H1 (cell line): ENCODE results near the gene PHLPP2. TPM values are rescaled to one million over a fixed set of nuclear protein-coding genes. Genes with fewer than 3 reads are reported as not detected.

Source experiments
- ASH2L ChIP-seq: fragments of 200-600, 300-600 bp; sonication (generic); IDR thresholded peaks from one replicate; pipeline ENCODE4 v1.7.1; 2017; ENCODE audit warnings: low read length
- POLR2A ChIP-seq, 2 experiments: IDR thresholded peaks; 1 replicate in 1 of 2; 2 replicates in 1 of 2; pipeline ENCODE4 v1.6.1; 2011; ENCODE audit warnings: low read depth in 2 of 2, low read length in 2 of 2, mild to moderate bottlenecking in 2 of 2; ENCODE audit errors: control extremely low read depth in 1 of 2
- polyA plus RNA-seq, 7 experiments: library from polyadenylated mRNA; depleted of rRNA in 3 of 7; stranded (reverse) in 5 of 7; unstranded in 2 of 7; fragments of >200 nt in 5 of 7; fragments of 200-250 nt in 2 of 7; gene quantifications; 1 replicate in 5 of 7; 2 replicates in 1 of 7; 4 replicates in 1 of 7; pipeline versions ENCODE4 v1.2.1 to v1.2.3, GENCODE V29; 2011 to 2013; ENCODE audit warnings: missing spikeins in 2 of 7, mixed read lengths in 2 of 7
- total RNA-seq: library from RNA; stranded (reverse); fragmentation: NEBNext Ultra II Directional; extraction: Animal tissue kit (Norgen Biotek cat#: 25700); gene quantifications from 2 replicates; pipeline ENCODE4 v1.2.1, GENCODE V29; 2021

PHLPP2 gene
- total and polyA plus RNA-seq, 2 of the 8 experiments (the other 6 are each of a cell fraction or from before 2014, with no cell fraction given) = 7.3 to 12.9 TPM

DNA sequence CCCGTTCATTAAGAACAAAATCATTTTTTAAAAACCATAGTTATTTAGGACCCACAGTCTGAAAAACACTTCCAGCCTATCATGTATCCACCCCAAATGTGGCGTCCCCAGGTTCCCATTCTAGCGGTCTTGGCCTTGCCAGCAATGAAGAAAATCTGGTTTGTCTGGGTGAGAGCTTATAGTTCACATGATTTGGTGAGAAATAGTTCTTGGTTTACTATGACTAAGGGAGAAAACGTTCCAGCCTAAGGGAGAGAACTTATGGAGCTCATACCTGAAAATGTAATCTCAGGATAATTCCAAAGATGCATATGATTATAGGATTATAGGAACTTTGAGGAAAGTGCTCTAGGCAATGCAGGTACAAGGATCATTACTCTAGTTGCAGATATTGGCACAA, 93.7 kb downstream of the PHLPP2 start (continued):
- no peak for TF ChIP-seq POLR2A (IDR thresholded peaks at IDR 0.05; ENCODE audit: control extremely low read depth in 1 of 2, low read depth in 2 of 2, low read length in 2 of 2)
- TF ChIP-seq ASH2L = no peak
